GM12891 (cell line): Measurements from ENCODE around the gene PTPN22.

ENCODE experiments used
- POLR2A ChIP-seq: IDR thresholded peaks from 2 replicates; pipeline ENCODE4 v1.6.1; 2011; ENCODE audit warnings: low read depth, low read length, control low read depth
- TAF1 ChIP-seq: IDR thresholded peaks from 2 replicates; pipeline ENCODE4 v1.6.1; 2011; ENCODE audit warnings: low read depth, low read length, control low read depth

DNA sequence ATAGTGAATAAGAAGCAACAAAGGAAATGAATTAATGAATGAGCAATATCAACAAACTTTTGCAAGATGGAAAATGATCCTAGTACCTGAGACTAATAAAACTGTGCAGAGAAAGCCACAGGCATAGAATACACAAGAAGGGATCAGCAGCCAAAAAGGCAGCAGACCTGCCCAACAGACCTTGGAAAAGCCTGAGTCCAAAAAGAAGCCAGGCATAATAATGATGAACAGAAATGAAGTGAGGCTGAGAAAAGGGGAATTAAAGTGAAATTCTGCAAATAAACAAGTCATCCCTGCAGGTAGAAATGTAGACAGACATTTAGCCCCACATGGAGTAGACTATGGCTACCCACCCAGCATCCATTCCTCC, 101.9 kb downstream of the PTPN22 start:
- no peak for TF ChIP-seq TAF1
- TF ChIP-seq POLR2A, result no peak
